HCT116 (cell line): ENCODE data around the gene GNAI3. TPM values are rescaled to one million over a fixed set of nuclear protein-coding genes. Genes with fewer than 3 reads are reported as not detected.

Experiments used
- ATAC-seq: fragments of 200-7000 bp; cut with Tn5 transposase; 2 replicates; pipeline ENCODE4 v1.9.1; 2020; ENCODE audit warnings: mild to moderate bottlenecking, moderate library complexity
- BruUV-seq: library from RNA; stranded (reverse); fragments of 400-500 nt; replicated peaks from 2 replicates; lab custom pipeline; 2021; lab: Mats Ljungman, UMichigan
- CTCF ChIA-PET: fragments of 300-600 bp; sonication (Branson Sonifier 250); formaldehyde crosslinking; loops from one replicate; lab custom pipeline; 2021; ENCODE audit warnings: antibody characterized with exemption; lab: Charles Lee
- POLR2A ChIA-PET: fragments of 300-600, 350-600 bp; sonication (Branson Sonifier 250); formaldehyde crosslinking; loops from one replicate; lab custom pipeline; 2021; ENCODE audit warnings: antibody characterized with exemption; lab: Charles Lee
- RAD21 ChIA-PET, 2 experiments: fragments of 300-600 bp; sonication (Branson Sonifier 250); formaldehyde crosslinking; loops; one replicate each; lab custom pipeline; 2023; ENCODE audit warnings: low total read pairs in 2 of 2; ENCODE audit not compliant: uncharacterized antibody in 2 of 2, unreplicated experiment in 2 of 2, low non-redundant PET in 1 of 2; lab: Charles Lee
- DNase-seq: peaks from one replicate; pipeline ENCODE4 v3.0.0-alpha.2; 2010; ENCODE audit warnings: low read depth, low spot score
- H2AFZ ChIP-seq: fragments of 200-600 bp; shearing (Covaris generic), sonication (generic); 2 replicates; pipeline ENCODE4 v1.6.1; 2017; ENCODE audit warnings: low read depth, mixed run types, mixed read lengths, antibody characterized with exemption, low read length; ENCODE audit not compliant: poor library complexity, severe bottlenecking
- H3K27ac ChIP-seq: 2 replicates; pipeline ENCODE4 v1.5.1; 2012; ENCODE audit warnings: low read depth, low read length
- H3K27me3 ChIP-seq: fragments of 200-600 bp; sonication (generic); 2 replicates; pipeline ENCODE4 v1.6.1; 2016; ENCODE audit warnings: mixed run types, low read length, mixed read lengths; ENCODE audit not compliant: insufficient read depth
- H3K36me3 ChIP-seq, 2 experiments: fragments of 200-500 bp in 1 of 2; fragments of 200-600 bp in 1 of 2; sonication (Bioruptor generic) in 1 of 2; sonication (generic) in 1 of 2; 2 replicates each; pipeline versions ENCODE4 v1.5.1 to v1.6.1; 2014 to 2016; ENCODE audit warnings: low read length in 2 of 2, inconsistent platforms in 1 of 2, mixed read lengths in 1 of 2, mixed run types in 1 of 2; ENCODE audit not compliant: insufficient read depth in 2 of 2, control insufficient read depth in 1 of 2
- H3K4me1 ChIP-seq, 2 experiments: fragments of 200-600 bp in 1 of 2; sonication (generic) in 1 of 2; 2 replicates each; pipeline versions ENCODE4 v1.5.1 to v1.6.1; 2012 to 2017; ENCODE audit warnings: low read length in 2 of 2, inconsistent platforms in 1 of 2, mild to moderate bottlenecking in 1 of 2, mixed read lengths in 1 of 2, mixed run types in 1 of 2, moderate library complexity in 1 of 2; ENCODE audit not compliant: insufficient read depth in 2 of 2, control insufficient read depth in 1 of 2
- H3K4me2 ChIP-seq: fragments of 200-600 bp; sonication (generic); 2 replicates; pipeline ENCODE4 v1.6.1; 2017; ENCODE audit warnings: mixed run types, low read length, mixed read lengths
- H3K4me3 ChIP-seq, 2 experiments: fragments of 200-600 bp in 1 of 2; sonication (generic) in 1 of 2; replicated peaks in 1 of 2; 2 replicates each; pipeline ENCODE4 v1.5.1; 2011 to 2016; ENCODE audit warnings: low read length in 2 of 2, control low read depth in 1 of 2, low read depth in 1 of 2, mild to moderate bottlenecking in 1 of 2, mixed read lengths in 1 of 2, mixed run types in 1 of 2
- H3K79me2 ChIP-seq: fragments of 200-600 bp; sonication (generic); 2 replicates; pipeline ENCODE4 v1.6.1; 2017; ENCODE audit warnings: mild to moderate bottlenecking, mixed run types, low read length, moderate library complexity, mixed read lengths; ENCODE audit not compliant: insufficient read depth
- H3K9ac ChIP-seq: fragments of 200-600 bp; sonication (generic); 2 replicates; pipeline ENCODE4 v1.6.1; 2016; ENCODE audit warnings: low read length, mixed read lengths
- H3K9me2 ChIP-seq: fragments of 200-600 bp; sonication (generic), shearing (Covaris generic); 2 replicates; pipeline ENCODE4 v1.6.1; 2017; ENCODE audit warnings: mixed run types, mild to moderate bottlenecking, moderate library complexity; ENCODE audit not compliant: insufficient read depth
- H3K9me3 ChIP-seq, 2 experiments: fragments of 200-500 bp in 1 of 2; fragments of 200-600 bp in 1 of 2; sonication (Bioruptor generic) in 1 of 2; sonication (generic) in 1 of 2; 2 replicates each; pipeline ENCODE4 v1.6.1; 2014 to 2017; ENCODE audit warnings: low read length in 2 of 2, mixed read lengths in 2 of 2, inconsistent platforms in 1 of 2, low read depth in 1 of 2, mild to moderate bottlenecking in 1 of 2, mixed run types in 1 of 2, moderate library complexity in 1 of 2; ENCODE audit not compliant: control insufficient read depth in 1 of 2, insufficient read depth in 1 of 2
- H4K20me1 ChIP-seq: fragments of 200-600 bp; sonication (generic), shearing (Covaris generic); 2 replicates; pipeline ENCODE4 v1.6.1; 2017; ENCODE audit warnings: mixed run types, mild to moderate bottlenecking, moderate library complexity; ENCODE audit not compliant: insufficient read depth
- CTCF ChIP-seq, 3 experiments: fragments of 200-600 bp in 1 of 3; sonication (generic) in 1 of 3; IDR thresholded peaks in 2 of 3; conservative IDR thresholded peaks in 1 of 3; 2 replicates each; pipeline ENCODE4 v1.5.1; 2012 to 2017; ENCODE audit warnings: low read depth in 2 of 3, low read length in 2 of 3, antibody characterized with exemption in 1 of 3, borderline replicate concordance in 1 of 3, control low read depth in 1 of 3, mild to moderate bottlenecking in 1 of 3, mixed read lengths in 1 of 3, mixed run types in 1 of 3, moderate library complexity in 1 of 3; ENCODE audit not compliant: insufficient read depth in 1 of 3
- EGR1 ChIP-seq: IDR thresholded peaks from 2 replicates; pipeline ENCODE4 v1.6.1; 2012; ENCODE audit warnings: low read depth
- MAX ChIP-seq: IDR thresholded peaks from 2 replicates; pipeline ENCODE4 v1.6.1; 2012
- POLR2AphosphoS5 ChIP-seq: IDR thresholded peaks from 2 replicates; pipeline ENCODE4 v1.6.1; 2011; ENCODE audit warnings: mild to moderate bottlenecking, low read depth, low read length, moderate library complexity
- RAD21 ChIP-seq: IDR thresholded peaks from 2 replicates; pipeline ENCODE4 v1.6.1; 2012; ENCODE audit warnings: low read depth, mild to moderate bottlenecking
- REST ChIP-seq: IDR thresholded peaks from 2 replicates; pipeline ENCODE4 v1.6.1; 2012; ENCODE audit warnings: low read depth
- SIN3A ChIP-seq: IDR thresholded peaks from 2 replicates; pipeline ENCODE4 v1.6.1; 2012; ENCODE audit warnings: low read depth
- SP1 ChIP-seq: IDR thresholded peaks from 2 replicates; pipeline ENCODE4 v1.6.1; 2012; ENCODE audit warnings: low read depth
- YY1 ChIP-seq: IDR thresholded peaks from 2 replicates; pipeline ENCODE4 v1.6.1; 2011; ENCODE audit warnings: low read length, low read depth, moderate library complexity, mild to moderate bottlenecking; ENCODE audit not compliant: insufficient replicate concordance; ENCODE audit errors: extremely low read depth
- ZNF274 ChIP-seq: fragments of 200-500 bp; sonication (Bioruptor generic); IDR thresholded peaks from 2 replicates; pipeline ENCODE4 v1.6.1; 2014; ENCODE audit warnings: mild to moderate bottlenecking, low read depth, low read length, inconsistent platforms
- intact Hi-C: fragments of 100-400 bp; cut with micrococcal nuclease; formaldehyde crosslinking; loops from 2 replicates; pipeline ENCODE4 v1.10.0; 2022
- total RNA-seq: library from RNA; stranded (reverse); gene quantifications from one replicate; pipeline ENCODE4 v1.2.1, GENCODE V29; 2021; ENCODE audit not compliant: unreplicated experiment

Gene GNAI3
- total RNA-seq, 1 experiment from 2014 or later, result 9.5 TPM

- CTCF ChIA-PET, result interaction anchor here (0.6 to 2.9 kb wide), 21 partner anchors 8 to 438 kb away, joined by 3 to 50 read pairs (median 4); partner anchors contain the start of genes AHCYL1, AMPD2, CYB561D1 and GNAT2
These were observed 1.9 kb upstream of the GNAI3 start for GRCh38 chr1:109546311-109547109.

More at GRCh38 chr1:109546311-109547109, 1.9 kb upstream of the GNAI3 start:
- peak overlapping the region; percentile 86 to 98 for H3K4me3 ChIP-seq
- peak overlapping the region; percentile 83 for H3K9ac ChIP-seq
- BruUV-seq, result no TSS peak
- no peaks in the 10 kb centered on the region for H3K9me3 ChIP-seq
- H3K36me3 ChIP-seq, result no peaks in the 10 kb centered on the region
- DNase-seq, result peak; percentile 84
- no peaks in the 10 kb centered on the region for H3K27me3 ChIP-seq
- ATAC-seq, result peak; percentile 65
- peak overlapping the region; percentile 51 for H2AFZ ChIP-seq
- H3K9me2 ChIP-seq, result no peaks in the 10 kb centered on the region
- H3K4me2 ChIP-seq, result peak overlapping the region; percentile 83
- ChIA-PET POLR2A (interaction anchor here (1.0 to 1.3 kb wide), 5 partner anchors 14 to 226 kb away, joined by 3 to 4 read pairs (median 3); no protein-coding TSS in a partner anchor), RAD21 (interaction anchor here (0.6 to 2.5 kb wide), 10 partner anchors 14 to 505 kb away, joined by 3 to 11 read pairs (median 5); partner anchors contain the start of genes AHCYL1 (in 1 of the 2) and WDR47 (in 1 of the 2))
- no peaks in the 10 kb centered on the region; the same call in 1 of the 2 replicates for H4K20me1 ChIP-seq
- H3K27ac ChIP-seq, result peak overlapping the region; percentile 70
- peaks cover 45% of the 10 kb centered on the region for H3K79me2 ChIP-seq
- no peak for TF ChIP-seq MAX
- TF ChIP-seq POLR2AphosphoS5, result peak; percentile 49; the same call in 1 of the 2 replicates
- TF ChIP-seq EGR1, result peak; percentile 39; the same call in 1 of the 2 replicates
- 0 out of 2 replicates have a peak, but pooled peaks have one; percentile 10 for TF ChIP-seq SP1
- peak; percentile 79 to 96 (median 86) for TF ChIP-seq CTCF (IDR thresholded peaks at IDR 0.05 in 2 of 3, conservative IDR thresholded peaks at IDR 0.05 in 1 of 3; ENCODE audit: borderline replicate concordance in 1 of 3, insufficient read depth in 1 of 3, low read depth in 2 of 3, low read length in 2 of 3)
- no peak for TF ChIP-seq REST
- peak; percentile 99 for TF ChIP-seq RAD21
- TF ChIP-seq SIN3A, result peak; percentile 12; the same call in 1 of the 2 replicates
- no peak for TF ChIP-seq ZNF274
- peak; percentile 94 for TF ChIP-seq YY1
- TF ChIP-seq, all 23 proteins: peak for 7
- intact Hi-C loops, result loop anchor here (1.0 to 2.0 kb wide), 5 partner anchors 84 to 438 kb away; partner anchors contain the start of gene AHCYL1
- peaks cover 15 to 24% of the 10 kb centered on the region in 2 experiments for H3K4me1 ChIP-seq
